ENCODE data around the gene C1QTNF1.

Gene C1QTNF1

DNA sequence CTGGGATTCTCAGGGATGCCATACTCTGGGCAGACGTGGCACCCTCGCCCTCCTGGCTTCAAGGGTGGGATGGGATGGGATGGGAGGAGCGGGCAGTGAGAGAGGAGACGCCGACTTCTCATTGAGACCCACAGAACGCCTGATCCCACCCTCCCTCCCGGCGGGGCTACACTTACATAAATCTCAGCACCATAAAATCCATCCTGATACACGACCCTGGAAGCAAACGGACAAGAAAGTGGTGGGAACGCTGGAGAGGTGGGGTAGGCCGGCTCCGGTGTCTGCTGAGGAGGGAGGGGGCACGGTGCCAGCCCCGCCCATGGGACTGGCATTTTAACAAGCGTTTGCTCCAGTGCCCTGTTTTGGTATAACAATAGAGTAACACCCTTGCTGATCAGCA, 72.5 kb downstream of the C1QTNF1 start:
- H3K27me3 ChIP-seq (ENCODE audit: control insufficient read depth, insufficient read depth, low read length) = no peaks in the 10 kb centered on the region
- H3K4me1 ChIP-seq (ENCODE audit: control insufficient read depth, insufficient read depth, low read length) = no peaks in the 10 kb centered on the region; the same call in 1 of the 2 replicates
- H3K9me3 ChIP-seq (ENCODE audit: control insufficient read depth, insufficient read depth, low read length) = no peaks in the 10 kb centered on the region
- H3K27ac ChIP-seq (ENCODE audit: low read depth, low read length) = no peak overlapping the region
- no peak overlapping the region for H3K4me3 ChIP-seq (ENCODE audit: low read depth, low read length)
- H3K36me3 ChIP-seq (ENCODE audit: control insufficient read depth, insufficient read depth, low read length) = no peaks in the 10 kb centered on the region
- no peak overlapping the region for H3K9ac ChIP-seq (ENCODE audit: low read depth, low read length)

GRCh38 chr17:79097226-79098055, 73.5 kb downstream of the C1QTNF1 start:
- H3K9me3 ChIP-seq (ENCODE audit: control insufficient read depth, insufficient read depth, low read length) = no peaks in the 10 kb centered on the region
- H3K4me3 ChIP-seq (ENCODE audit: low read depth, low read length) = peak overlapping the region; percentile 47; the same call in 1 of the 2 replicates
- no peak overlapping the region for H3K9ac ChIP-seq (ENCODE audit: low read depth, low read length)
- no peaks in the 10 kb centered on the region for H3K27me3 ChIP-seq (ENCODE audit: control insufficient read depth, insufficient read depth, low read length)
- no peaks in the 10 kb centered on the region; the same call in 1 of the 2 replicates for H3K4me1 ChIP-seq (ENCODE audit: control insufficient read depth, insufficient read depth, low read length)
- H3K36me3 ChIP-seq (ENCODE audit: control insufficient read depth, insufficient read depth, low read length) = no peaks in the 10 kb centered on the region
- H3K27ac ChIP-seq (ENCODE audit: low read depth, low read length) = no peak overlapping the region

- Histone ChIP-seq H3K4me3 (ENCODE audit: low read depth, low read length) (no peak overlapping the region), H3K9ac (ENCODE audit: low read depth, low read length) (no peak overlapping the region), H3K4me1 (ENCODE audit: control insufficient read depth, insufficient read depth, low read length) (no peaks in the 10 kb centered on the region; the same call in 1 of the 2 replicates), H3K36me3 (ENCODE audit: control insufficient read depth, insufficient read depth, low read length) (no peaks in the 10 kb centered on the region), H3K27ac (ENCODE audit: low read depth, low read length) (no peak overlapping the region), H3K9me3 (ENCODE audit: control insufficient read depth, insufficient read depth, low read length) (no peaks in the 10 kb centered on the region), H3K27me3 (ENCODE audit: control insufficient read depth, insufficient read depth, low read length) (no peaks in the 10 kb centered on the region)
Observed at GRCh38 chr17:79098282-79098867, 74.4 kb downstream of the C1QTNF1 start.

Data from HUES48 (cell line).